GM19035 (cell line): Measurements from ENCODE around the gene RSPO1.

Source experiments
- ATAC-seq: cut with Tn5 transposase; IDR thresholded peaks from one replicate; pipeline ENCODE4 v1.9.1; 2021; ENCODE audit not compliant: unreplicated experiment

Gene RSPO1

GRCh38 chr1:37657620-37658412 is 23.1 kb upstream of the RSPO1 start:
- no peak for ATAC-seq

- ATAC-seq = no peak
Observed at GRCh38 chr1:37656881-37657280, 22.2 kb upstream of the RSPO1 start.

GRCh38 chr1:37656026-37656425 is 21.3 kb upstream of the RSPO1 start:
- no peak for ATAC-seq

- no peak for ATAC-seq
Observed at GRCh38 chr1:37655274-37655673, 20.6 kb upstream of the RSPO1 start.

GRCh38 chr1:37653906-37654305 is 19.2 kb upstream of the RSPO1 start:
- no peak for ATAC-seq

GRCh38 chr1:37652976-37653375 is 18.3 kb upstream of the RSPO1 start:
- ATAC-seq = no peak

- ATAC-seq = no peak
Observed at GRCh38 chr1:37651803-37652202, 17.1 kb upstream of the RSPO1 start.

GRCh38 chr1:37650721-37651120 is 16.0 kb upstream of the RSPO1 start:
- ATAC-seq = no peak

GRCh38 chr1:37650173-37650572 is 15.5 kb upstream of the RSPO1 start:
- no peak for ATAC-seq

GRCh38 chr1:37647281-37647680 is 12.6 kb upstream of the RSPO1 start:
- no peak for ATAC-seq

GRCh38 chr1:37641059-37641458 is 6.4 kb upstream of the RSPO1 start:
- no peak for ATAC-seq

- no peak for ATAC-seq
Observed at GRCh38 chr1:37636435-37636834, 1.7 kb upstream of the RSPO1 start.

GRCh38 chr1:37634992-37635902 is 555 bp upstream of the RSPO1 start:
- no peak for ATAC-seq

- ATAC-seq = no peak
Observed at GRCh38 chr1:37633938-37634243, 801 bp downstream of the RSPO1 start.

- ATAC-seq = no peak
Observed at GRCh38 chr1:37633040-37633937, 1.4 kb downstream of the RSPO1 start.

- ATAC-seq = no peak
Observed at GRCh38 chr1:37631036-37631435, 3.7 kb downstream of the RSPO1 start.

- ATAC-seq = no peak
Observed at GRCh38 chr1:37630426-37631028, 4.2 kb downstream of the RSPO1 start.

- no peak for ATAC-seq
Observed at GRCh38 chr1:37629726-37630425, 4.8 kb downstream of the RSPO1 start.

- ATAC-seq = no peak
Observed at GRCh38 chr1:37629008-37629407, 5.7 kb downstream of the RSPO1 start.

- no peak for ATAC-seq
Observed at GRCh38 chr1:37628026-37628556, 6.6 kb downstream of the RSPO1 start.
